HEK293 (cell line): Measurements from ENCODE around the gene ABCA7.
A peak's percentile ranks its signal among the peaks of the same experiment; 100 is the strongest.

Source experiments
- BCL11A ChIP-seq: fragments of 450-650 bp; formaldehyde crosslinking; IDR thresholded peaks from 2 replicates; pipeline ENCODE4 v1.5.1; 2016; ENCODE audit warnings: low read depth, missing biosample characterization, missing genetic modification characterization
- PRDM4 ChIP-seq: fragments of 450-650 bp; formaldehyde crosslinking; IDR thresholded peaks from 2 replicates; pipeline ENCODE4 v1.5.1; 2017; ENCODE audit warnings: missing biosample characterization, missing genetic modification characterization
- REST ChIP-seq: fragments of 450-650 bp; formaldehyde crosslinking; IDR thresholded peaks from 2 replicates; pipeline ENCODE4 v1.5.1; 2016; ENCODE audit warnings: missing biosample characterization, missing genetic modification characterization
- SP2 ChIP-seq: fragments of 450-650 bp; formaldehyde crosslinking; IDR thresholded peaks from 2 replicates; pipeline ENCODE4 v1.5.1; 2016; ENCODE audit warnings: missing biosample characterization, missing genetic modification characterization
- TCF7L2 ChIP-seq: IDR thresholded peaks from 2 replicates; pipeline ENCODE4 v1.6.1; 2011; ENCODE audit warnings: low read depth, mild to moderate bottlenecking, inconsistent platforms, low read length, moderate library complexity, borderline replicate concordance
- ZBTB44 ChIP-seq: fragments of 450-650 bp; IDR thresholded peaks from 2 replicates; pipeline ENCODE4 v1.5.1; 2018; ENCODE audit warnings: missing biosample characterization, mild to moderate bottlenecking, missing genetic modification characterization
- ZBTB7A ChIP-seq: fragments of 450-650 bp; formaldehyde crosslinking; IDR thresholded peaks from 2 replicates; pipeline ENCODE4 v1.5.1; 2016; ENCODE audit warnings: low read depth, missing biosample characterization, missing genetic modification characterization
- ZNF157 ChIP-seq: fragments of 450-650 bp; formaldehyde crosslinking; IDR thresholded peaks from 2 replicates; pipeline ENCODE4 v1.5.1; 2016; ENCODE audit warnings: missing biosample characterization, missing genetic modification characterization
- ZNF202 ChIP-seq: fragments of 450-650 bp; formaldehyde crosslinking; IDR thresholded peaks from 2 replicates; pipeline ENCODE4 v1.5.1; 2016; ENCODE audit warnings: missing biosample characterization, missing genetic modification characterization, borderline replicate concordance
- ZNF214 ChIP-seq: fragments of 450-650 bp; formaldehyde crosslinking; IDR thresholded peaks from 2 replicates; pipeline ENCODE4 v1.5.1; 2017; ENCODE audit warnings: missing biosample characterization, mild to moderate bottlenecking, missing genetic modification characterization, borderline replicate concordance
- ZNF24 ChIP-seq: fragments of 450-650 bp; formaldehyde crosslinking; IDR thresholded peaks from 2 replicates; pipeline ENCODE4 v1.5.1; 2016; ENCODE audit warnings: missing biosample characterization, missing genetic modification characterization
- ZNF26 ChIP-seq: fragments of 450-650 bp; formaldehyde crosslinking; IDR thresholded peaks from 2 replicates; pipeline ENCODE4 v1.5.1; 2016; ENCODE audit warnings: missing biosample characterization, missing genetic modification characterization
- ZNF354C ChIP-seq: fragments of 450-650 bp; formaldehyde crosslinking; IDR thresholded peaks from 2 replicates; pipeline ENCODE4 v1.5.1; 2016; ENCODE audit warnings: missing biosample characterization, missing genetic modification characterization, low read depth, borderline replicate concordance
- ZNF426 ChIP-seq: fragments of 450-650 bp; formaldehyde crosslinking; IDR thresholded peaks from 2 replicates; pipeline ENCODE4 v1.5.1; 2017; ENCODE audit warnings: missing biosample characterization, missing genetic modification characterization, mild to moderate bottlenecking, inconsistent platforms, moderate library complexity
- ZNF510 ChIP-seq: fragments of 450-650 bp; formaldehyde crosslinking; IDR thresholded peaks from 2 replicates; pipeline ENCODE4 v1.5.1; 2018; ENCODE audit warnings: mild to moderate bottlenecking, missing genetic modification characterization, missing biosample characterization; ENCODE audit not compliant: insufficient replicate concordance
- ZNF530 ChIP-seq: fragments of 450-650 bp; formaldehyde crosslinking; IDR thresholded peaks from 2 replicates; pipeline ENCODE4 v1.5.1; 2016; ENCODE audit warnings: low read depth, missing biosample characterization, missing genetic modification characterization
- ZNF580 ChIP-seq: fragments of 450-650 bp; formaldehyde crosslinking; IDR thresholded peaks from 2 replicates; pipeline ENCODE4 v1.5.1; 2016; ENCODE audit warnings: missing biosample characterization, missing genetic modification characterization
- ZNF585B ChIP-seq: fragments of 450-650 bp; formaldehyde crosslinking; IDR thresholded peaks from 2 replicates; pipeline ENCODE4 v1.5.1; 2016; ENCODE audit warnings: missing biosample characterization, missing genetic modification characterization
- ZNF596 ChIP-seq: fragments of 450-650 bp; IDR thresholded peaks from 2 replicates; pipeline ENCODE4 v1.5.0; 2018; ENCODE audit warnings: missing biosample characterization, mild to moderate bottlenecking, missing genetic modification characterization, moderate library complexity
- ZNF623 ChIP-seq: fragments of 450-650 bp; formaldehyde crosslinking; IDR thresholded peaks from 2 replicates; pipeline ENCODE4 v1.5.1; 2016; ENCODE audit warnings: missing biosample characterization, missing genetic modification characterization
- ZNF660 ChIP-seq: fragments of 450-650 bp; IDR thresholded peaks from 2 replicates; pipeline ENCODE4 v1.5.1; 2018; ENCODE audit warnings: missing biosample characterization, mild to moderate bottlenecking, missing genetic modification characterization
- ZNF692 ChIP-seq: fragments of 450-650 bp; formaldehyde crosslinking; IDR thresholded peaks from 2 replicates; pipeline ENCODE4 v1.5.1; 2016; ENCODE audit warnings: missing biosample characterization, missing genetic modification characterization
- ZNF701 ChIP-seq: fragments of 450-650 bp; formaldehyde crosslinking; IDR thresholded peaks from 2 replicates; pipeline ENCODE4 v1.5.1; 2016; ENCODE audit warnings: missing biosample characterization, missing genetic modification characterization
- ZNF707 ChIP-seq: fragments of 450-650 bp; formaldehyde crosslinking; IDR thresholded peaks from 2 replicates; pipeline ENCODE4 v1.5.1; 2016; ENCODE audit warnings: missing biosample characterization, missing genetic modification characterization
- ZNF776 ChIP-seq: fragments of 450-650 bp; formaldehyde crosslinking; IDR thresholded peaks from 2 replicates; pipeline ENCODE4 v1.5.0; 2017; ENCODE audit warnings: missing biosample characterization, missing genetic modification characterization, borderline replicate concordance
- ZSCAN18 ChIP-seq: fragments of 450-650 bp; formaldehyde crosslinking; IDR thresholded peaks from 2 replicates; pipeline ENCODE4 v1.5.1; 2016; ENCODE audit warnings: missing biosample characterization, missing genetic modification characterization
- ZXDB ChIP-seq: fragments of 450-650 bp; formaldehyde crosslinking; IDR thresholded peaks from 2 replicates; pipeline ENCODE4 v1.5.1; 2016; ENCODE audit warnings: missing biosample characterization, missing genetic modification characterization

Gene ABCA7

GRCh38 chr19:1025960-1026782 is 13.7 kb upstream of the ABCA7 start, which contains the start of gene CNN2 (continued):
- no peak for TF ChIP-seq ZSCAN18
- peak; percentile 55 for TF ChIP-seq SP2 (tag by site-specific recombination)
- no peak for TF ChIP-seq BCL11A (tag by site-specific recombination)
- TF ChIP-seq REST = no peak
- no peak for TF ChIP-seq ZNF214 (tag by site-specific recombination)
- no peak for TF ChIP-seq ZNF701 (tag by site-specific recombination)
- TF ChIP-seq PRDM4 (tag by site-specific recombination) = no peak
- TF ChIP-seq ZNF623 (tag by site-specific recombination) = no peak
- TF ChIP-seq ZNF202 = no peak
- no peak for TF ChIP-seq ZBTB44
- no peak for TF ChIP-seq ZNF585B (tag by site-specific recombination)
- peak; percentile 20; the same call in 1 of the 2 replicates for TF ChIP-seq ZXDB (tag by site-specific recombination)
- no peak for TF ChIP-seq ZNF24 (tag by site-specific recombination)
- TF ChIP-seq ZNF26 = no peak
- no peak for TF ChIP-seq ZNF707
- no peak for TF ChIP-seq TCF7L2
- TF ChIP-seq ZNF530 (tag by site-specific recombination) = no peak
- TF ChIP-seq ZNF426 (tag by site-specific recombination) = no peak
- peak; percentile 19; the same call in 1 of the 2 replicates for TF ChIP-seq ZNF692 (tag by site-specific recombination)
- no peak for TF ChIP-seq ZNF157
- TF ChIP-seq ZBTB7A = peak; percentile 91
- TF ChIP-seq ZNF776 = no peak
- no peak for TF ChIP-seq ZNF580 (tag by site-specific recombination)
- no peak for TF ChIP-seq ZNF510 (tag by site-specific recombination)
- no peak for TF ChIP-seq ZNF354C
- TF ChIP-seq ZNF660 (tag by site-specific recombination) = no peak
- TF ChIP-seq ZNF596 (tag by site-specific recombination) = no peak; the same call in 1 of the 2 replicates
